EL (cell line): ENCODE data around the gene FAM210B.
"Not testable (repeated sequence)": the region's sequence is repeated elsewhere in the genome, so short reads cannot be mapped to it uniquely, and the experiment has no call there.

Experiments
- DNase-seq: peaks from one replicate; pipeline ENCODE4 v3.0.0-alpha.2; 2016

Gene FAM210B, protein sequence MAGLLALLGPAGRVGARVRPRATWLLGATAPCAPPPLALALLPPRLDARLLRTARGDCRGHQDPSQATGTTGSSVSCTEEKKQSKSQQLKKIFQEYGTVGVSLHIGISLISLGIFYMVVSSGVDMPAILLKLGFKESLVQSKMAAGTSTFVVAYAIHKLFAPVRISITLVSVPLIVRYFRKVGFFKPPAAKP

DNA sequence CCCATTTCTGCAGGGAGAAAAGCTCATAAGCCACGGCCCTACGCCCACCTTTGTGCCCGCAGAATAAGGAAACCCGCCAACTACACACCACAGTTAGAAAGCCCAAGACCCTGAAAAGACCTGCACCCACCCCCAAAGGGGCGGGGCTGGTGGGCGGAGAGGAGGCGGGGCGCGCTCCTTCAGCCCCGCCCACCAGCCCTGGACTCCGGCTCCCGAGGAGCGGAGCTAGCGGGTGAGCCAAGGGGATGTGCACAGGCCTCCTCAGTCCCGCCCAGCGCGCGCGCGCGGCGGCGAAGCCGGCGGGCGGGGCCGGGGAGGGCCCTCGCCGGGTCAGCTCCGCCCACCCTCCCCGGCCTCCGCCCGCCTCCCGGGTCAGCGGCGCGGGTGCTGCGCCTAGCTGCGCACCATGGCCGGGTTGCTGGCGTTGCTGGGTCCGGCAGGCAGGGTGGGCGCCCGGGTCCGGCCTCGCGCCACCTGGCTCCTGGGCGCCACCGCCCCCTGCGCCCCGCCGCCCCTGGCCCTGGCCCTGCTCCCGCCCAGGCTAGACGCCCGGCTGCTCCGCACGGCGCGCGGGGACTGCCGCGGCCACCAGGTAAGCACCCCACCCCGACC is at the start of gene FAM210B:
Gene FAM210B, plus strand, starts transcription at position 375 of the 612 bp plus-strand sequence. Its CDS starts 32 bp downstream, at position 407.
- DNase-seq = peak; percentile 92

DNA sequence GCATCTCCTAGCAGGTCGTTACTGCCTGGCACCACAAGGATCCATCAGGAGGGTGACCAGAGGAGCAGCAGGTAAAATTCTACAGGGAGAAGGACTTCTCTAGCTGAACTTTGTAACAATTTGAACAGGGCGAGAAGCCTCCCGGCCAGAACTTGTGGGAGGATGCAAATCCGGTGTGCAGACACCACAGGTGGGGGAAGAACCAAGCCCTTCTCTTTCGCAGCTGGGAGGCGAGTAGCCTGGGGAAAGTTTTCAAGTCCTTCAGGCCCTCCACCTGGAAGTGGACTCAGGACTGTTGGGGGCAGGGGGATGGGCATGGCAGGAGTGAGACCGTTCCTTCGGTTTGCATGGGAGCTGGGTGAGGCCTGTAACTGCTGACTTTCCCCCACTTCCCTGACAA is 42.7 kb upstream of the FAM210B start:
- no peak for DNase-seq

DNA sequence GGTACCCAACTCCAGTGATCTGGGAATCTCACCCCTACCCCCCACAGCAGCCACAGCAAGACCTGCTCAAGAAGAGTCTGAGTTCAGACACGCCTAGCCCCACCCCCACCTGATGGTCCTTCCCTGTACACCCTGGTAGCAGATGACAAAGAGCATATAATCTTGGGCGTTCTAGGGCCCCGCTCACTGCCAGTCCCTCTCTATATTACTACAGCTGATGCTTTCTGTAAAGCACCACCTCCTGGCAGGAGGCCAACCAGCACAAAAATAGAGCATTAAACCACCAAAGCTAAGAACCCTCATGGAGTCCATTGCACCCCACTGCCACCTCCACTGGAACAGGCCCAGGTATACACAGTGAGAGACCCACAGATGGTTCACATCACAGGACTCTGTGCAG is 42.3 kb upstream of the FAM210B start:
- no peak for DNase-seq

DNA sequence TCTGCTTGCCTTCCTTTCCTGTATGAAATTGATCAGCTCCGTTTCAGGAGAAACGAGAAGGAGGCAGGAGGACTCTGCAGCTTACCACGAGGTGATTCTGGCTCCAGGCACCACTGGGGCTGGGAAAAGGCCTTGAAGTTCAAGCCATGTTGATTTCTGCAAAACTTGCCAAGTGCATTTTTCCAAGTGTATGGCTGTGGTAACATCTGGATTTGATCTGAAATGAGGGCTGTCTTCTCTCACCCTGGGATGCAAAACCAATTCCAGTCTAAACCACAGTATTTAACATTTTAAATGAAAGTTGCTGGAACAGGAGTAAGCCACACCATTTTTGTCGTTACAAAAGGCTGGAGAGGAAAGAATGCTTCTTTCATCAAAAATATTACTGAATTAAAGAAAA is 36.1 kb upstream of the FAM210B start:
- DNase-seq = no peak

DNA sequence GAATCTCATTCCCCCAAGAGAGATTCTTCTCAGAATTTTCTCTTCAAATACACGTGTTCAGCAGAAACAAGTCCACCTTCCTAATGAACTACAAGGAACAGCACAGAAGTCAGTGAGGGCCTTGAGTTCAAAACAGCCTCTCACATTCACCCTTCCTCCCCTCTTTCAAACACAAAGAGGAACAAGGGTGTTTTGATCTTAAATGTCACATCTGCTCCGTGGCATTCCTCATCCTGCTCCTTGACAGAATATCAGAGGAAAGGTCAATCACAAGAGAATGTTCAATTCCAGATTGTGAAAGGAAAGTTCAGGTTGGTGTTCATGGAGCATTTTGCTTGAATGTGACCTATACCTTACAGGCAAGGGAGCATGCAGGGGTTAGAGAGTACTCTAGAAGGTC is 35.6 kb upstream of the FAM210B start:
- no peak for DNase-seq

DNA sequence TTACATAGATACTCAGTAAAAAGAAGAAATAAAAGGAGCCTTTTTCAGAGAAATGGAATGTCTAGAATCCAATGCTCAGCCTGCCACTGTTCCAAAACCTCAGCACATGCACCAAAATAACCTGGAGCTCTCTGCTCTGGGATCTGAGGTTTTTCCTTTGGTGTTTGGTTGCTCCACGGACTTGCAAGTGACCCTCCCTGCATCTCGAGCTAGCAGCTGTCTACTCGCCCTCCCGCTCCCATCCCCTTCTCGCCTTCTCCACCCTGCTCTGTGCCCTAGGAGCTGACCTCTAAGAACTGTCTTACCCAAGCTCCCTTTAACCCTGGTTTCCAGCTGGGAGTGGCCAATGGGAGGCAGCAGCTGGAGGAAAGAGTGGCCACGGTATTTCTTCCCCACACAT is 35.1 kb upstream of the FAM210B start:
- DNase-seq = no peak

DNA sequence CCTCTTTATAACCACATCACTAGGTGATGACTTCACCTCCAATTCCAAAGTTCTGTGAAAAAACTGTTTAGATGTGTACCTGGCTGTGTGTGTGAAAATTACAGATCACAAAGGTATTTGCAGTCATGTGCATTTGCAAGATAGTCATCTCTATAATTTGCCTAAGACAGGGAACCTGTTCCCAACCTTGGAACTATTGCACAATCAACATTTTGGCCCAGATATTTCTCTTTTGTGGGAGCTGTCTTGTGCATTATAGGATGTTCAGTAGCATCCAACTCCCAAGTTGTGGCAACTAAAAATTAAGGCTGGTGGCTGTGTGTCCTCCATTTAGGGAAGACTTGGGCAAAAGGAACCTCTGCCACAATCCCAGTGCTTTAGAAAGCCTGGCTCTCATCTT is 34.0 kb upstream of the FAM210B start:
- no peak for DNase-seq

DNA sequence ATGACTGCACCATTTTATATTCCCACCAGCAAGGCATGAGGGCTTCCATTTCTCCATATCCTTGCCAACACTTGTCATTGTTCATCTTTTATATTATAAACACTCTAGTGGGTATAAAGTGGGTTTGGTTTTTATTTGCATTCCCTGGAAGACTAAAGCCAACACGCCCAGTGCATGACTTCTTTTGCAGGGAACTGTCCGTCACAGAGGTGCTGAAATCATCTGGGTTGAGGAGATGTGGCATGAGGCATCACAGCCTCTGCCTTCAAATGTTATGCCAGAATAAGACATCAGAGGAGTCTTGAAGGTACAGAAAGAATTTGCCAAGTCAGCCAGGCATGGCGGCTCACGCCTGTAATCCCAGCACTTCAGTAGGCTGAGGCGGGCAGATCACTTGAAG is 29.9 kb upstream of the FAM210B start:
- DNase-seq = peak; percentile 12

DNA sequence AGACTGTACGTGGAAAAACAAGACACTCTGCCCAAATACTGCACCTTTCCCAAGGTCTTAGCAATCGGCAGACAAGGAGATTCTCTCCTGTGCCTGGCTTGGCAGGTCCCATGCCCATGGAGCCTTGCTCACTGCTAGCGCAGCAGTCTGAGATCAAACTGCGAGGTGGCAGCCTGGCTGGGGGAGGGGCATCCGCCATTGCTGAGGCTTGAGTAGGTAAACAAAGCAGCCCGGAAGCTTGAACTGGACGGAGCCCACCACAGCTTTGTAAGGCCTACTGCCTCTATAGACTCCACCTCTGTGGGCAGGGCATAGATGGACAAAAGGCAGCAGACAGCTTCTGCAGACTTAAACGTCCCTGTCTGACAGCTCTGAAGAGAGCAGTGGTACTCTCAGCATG is 22.1 kb upstream of the FAM210B start:
- not testable (repeated sequence) for DNase-seq

DNA sequence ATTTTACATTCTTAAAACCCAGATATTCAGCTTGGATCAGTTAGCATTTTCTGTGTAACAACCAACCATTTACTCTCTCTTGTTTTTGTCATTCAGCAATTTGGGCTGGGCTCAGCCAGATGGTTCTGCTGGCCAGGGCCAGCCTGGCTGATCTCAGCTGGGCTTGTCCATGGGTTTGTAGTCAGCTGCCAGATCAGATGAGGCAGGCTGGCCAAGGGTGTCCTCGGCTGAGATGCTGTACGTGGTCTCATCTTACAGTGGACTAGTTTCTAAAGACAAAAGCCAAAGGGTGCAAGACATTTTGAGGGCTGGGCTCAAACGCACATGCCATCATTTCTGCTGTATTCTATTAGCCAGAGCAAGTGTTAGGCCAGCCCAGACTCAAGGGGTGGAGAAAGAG is 16.0 kb upstream of the FAM210B start:
- no peak for DNase-seq

DNA sequence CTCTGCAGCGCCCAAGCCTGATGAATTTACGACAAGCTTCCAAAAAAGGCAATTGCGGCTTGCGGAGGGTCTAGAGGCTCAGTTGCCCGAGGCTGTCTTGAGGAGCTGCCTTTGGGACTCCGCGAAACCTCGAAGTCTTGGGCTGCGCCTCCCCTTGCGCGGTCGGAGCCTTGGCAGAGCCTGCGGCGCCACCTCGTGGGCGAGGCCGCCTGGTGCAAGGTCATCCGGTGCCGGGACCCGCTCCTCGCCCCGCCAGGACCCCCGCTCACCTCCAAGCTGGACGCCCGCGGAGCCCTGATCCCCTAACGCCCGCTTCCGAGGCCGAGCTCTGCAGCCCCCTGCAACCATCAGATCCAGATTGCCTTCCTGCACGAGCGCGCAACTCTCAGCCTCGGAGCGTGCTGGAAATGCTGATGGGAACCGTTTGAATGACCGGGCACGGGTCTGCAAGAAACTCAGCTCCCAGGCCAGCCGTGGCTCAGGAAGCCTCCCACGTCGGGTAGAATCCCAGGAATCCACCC is 14.9 kb upstream of the FAM210B start:
- peak; percentile 55 for DNase-seq

DNA sequence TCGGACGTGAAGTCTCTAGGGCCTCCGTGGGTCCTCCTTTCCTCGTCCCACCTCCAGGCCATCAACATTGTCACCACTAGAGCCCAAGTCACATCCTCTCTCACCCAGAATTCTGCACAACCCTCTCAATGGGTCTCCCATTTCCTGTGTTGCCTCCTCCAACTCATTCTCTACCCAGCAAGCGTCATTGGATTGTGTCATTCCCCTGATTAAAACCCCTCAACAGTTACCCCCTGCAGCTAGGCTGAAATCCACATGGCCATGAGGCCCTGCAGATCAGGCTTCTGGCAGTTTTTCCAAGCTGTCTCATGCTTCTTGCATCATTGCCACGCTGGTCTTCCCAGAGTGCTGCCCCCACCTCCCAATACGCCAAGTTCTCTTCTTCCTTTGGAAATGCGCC is 12.9 kb upstream of the FAM210B start:
- DNase-seq = no peak

DNA sequence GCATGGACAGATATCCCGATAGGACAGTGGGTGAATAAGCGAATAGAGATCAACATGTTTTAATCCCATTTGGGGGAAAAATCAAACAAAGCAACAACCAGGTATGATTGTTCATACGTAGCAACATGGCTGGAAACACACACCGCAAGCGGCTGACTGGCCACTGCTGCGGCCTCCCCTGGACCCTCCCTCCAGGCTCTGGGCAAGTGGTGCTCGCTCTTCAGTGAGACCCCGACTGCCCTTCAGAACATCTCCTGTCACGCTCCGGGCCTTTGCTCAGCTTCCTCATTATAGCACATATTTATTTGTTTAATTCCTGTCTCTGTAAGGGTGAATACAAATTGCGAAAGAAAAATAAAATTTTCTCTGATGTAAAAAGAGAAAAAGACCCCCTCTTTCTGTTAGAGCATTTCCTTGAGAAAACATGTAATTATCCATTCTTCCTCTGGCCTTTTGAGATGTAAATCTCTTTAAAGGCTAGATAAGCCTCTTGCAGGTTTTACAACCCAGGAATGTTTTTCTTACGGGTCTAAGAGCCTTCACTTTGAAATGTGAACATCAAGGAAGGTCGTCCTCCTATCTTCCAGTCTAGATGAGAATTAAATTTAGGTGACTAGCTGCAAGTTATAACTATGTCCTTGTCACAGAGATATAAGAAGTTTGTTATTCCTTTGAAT is 11.0 kb upstream of the FAM210B start:
- no peak for DNase-seq

DNA sequence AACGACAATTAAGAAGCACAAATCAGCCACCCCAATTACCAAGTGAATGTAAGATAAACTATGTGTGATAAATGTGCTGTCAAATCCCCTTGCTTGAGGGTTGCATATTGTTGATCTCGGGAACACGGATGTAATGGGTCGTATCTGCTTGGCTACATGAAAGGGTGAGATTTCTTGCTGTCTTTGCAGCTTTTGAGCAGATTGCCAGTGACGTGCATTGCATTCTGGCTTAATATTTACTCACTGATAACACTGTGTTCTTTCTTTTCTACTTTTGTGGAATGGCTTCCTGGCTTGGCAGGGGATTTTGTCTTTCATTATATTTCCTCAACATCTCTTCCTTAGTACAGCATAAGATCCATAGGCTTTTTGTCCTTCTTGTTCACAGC is 10.5 kb upstream of the FAM210B start:
- no peak for DNase-seq

DNA sequence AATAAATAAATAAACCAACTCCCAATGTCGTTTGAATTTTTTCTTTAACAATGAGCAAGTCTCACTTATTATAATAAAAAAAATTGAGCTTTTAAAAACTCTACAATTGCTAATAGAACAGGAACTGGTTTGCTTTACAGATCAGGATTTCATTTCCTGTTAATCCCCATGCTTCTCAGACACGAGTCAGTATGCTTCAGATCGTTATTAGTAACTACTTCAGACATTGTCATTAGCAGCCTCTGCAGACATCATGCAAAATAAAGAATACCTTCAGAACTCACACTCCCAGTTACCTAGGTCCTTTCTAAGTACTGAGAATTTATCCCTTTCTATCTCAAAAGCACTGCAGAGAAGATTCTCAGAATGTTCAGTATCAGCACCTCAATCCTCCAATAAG is 10.0 kb upstream of the FAM210B start:
- DNase-seq = peak; percentile 37

DNA sequence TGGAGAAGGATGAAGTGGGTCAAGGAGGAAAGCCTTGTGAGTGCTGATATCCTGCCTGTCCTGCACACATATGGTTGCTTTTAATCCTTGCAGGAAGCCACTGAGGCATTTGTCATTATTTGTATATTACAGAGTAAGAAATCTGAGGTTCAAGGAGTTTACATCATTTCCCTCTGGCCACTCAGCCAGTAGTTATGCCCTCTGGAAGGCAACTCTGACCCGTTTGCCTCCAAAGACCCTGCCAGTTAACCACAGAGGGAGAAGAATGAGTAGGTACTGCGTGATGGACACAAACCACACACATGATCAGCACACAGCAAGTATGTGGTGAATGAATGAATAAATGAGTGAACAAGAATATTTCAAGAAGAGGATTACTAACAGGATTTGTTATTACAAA is 7.9 kb upstream of the FAM210B start:
- peak; percentile 90 for DNase-seq

DNA sequence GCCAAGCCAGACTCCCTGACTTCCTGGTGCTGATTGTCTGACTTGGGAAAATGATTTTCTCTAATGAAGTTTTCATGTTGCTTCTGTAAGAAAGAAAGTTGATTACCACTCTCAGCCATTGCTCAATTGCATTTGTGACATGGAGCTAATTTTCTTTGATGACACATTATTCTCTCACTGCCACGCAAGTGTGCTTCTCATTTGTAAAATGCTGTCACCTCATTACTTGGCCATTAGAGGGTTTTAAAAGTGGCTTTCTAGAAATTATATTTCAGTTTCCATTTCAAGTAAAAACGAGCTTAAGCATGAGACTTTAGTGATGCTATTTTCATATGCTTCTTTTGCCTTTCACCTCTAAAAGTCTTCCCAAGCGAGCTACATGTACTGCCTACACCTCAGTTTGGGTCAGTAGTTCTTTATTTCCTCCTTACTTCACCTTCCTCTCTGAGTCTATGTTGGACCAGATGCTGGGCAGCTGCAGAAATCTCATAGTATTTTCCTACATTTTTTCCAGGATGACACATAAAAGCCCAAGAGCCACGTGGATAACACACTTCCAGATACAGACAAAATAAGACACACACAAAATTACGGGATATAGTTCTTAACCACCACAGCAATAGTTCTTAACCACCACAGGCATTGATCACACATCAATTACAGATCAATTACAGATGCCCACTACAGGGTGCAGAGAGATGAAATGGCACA is 6.3 kb upstream of the FAM210B start:
- peak; percentile 45 for DNase-seq

DNA sequence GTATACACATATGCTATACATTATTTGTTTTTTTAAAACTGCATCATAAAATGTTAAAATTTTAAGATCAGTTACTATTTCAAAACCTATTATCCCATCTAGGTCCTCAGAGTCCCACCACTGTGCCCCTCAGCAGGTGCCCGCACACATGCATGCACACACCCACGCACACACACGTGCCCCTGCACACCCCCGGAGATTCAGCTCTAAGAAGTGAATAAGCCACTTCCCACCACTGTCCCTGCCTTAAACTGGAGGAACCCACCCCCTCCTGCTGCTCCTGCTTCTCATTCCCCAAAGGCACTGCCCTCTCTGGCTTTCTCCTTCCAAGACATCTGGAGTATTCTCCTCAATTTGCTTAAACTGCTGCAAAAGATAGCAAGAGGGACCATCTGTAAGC is 5.4 kb upstream of the FAM210B start:
- DNase-seq = no peak

DNA sequence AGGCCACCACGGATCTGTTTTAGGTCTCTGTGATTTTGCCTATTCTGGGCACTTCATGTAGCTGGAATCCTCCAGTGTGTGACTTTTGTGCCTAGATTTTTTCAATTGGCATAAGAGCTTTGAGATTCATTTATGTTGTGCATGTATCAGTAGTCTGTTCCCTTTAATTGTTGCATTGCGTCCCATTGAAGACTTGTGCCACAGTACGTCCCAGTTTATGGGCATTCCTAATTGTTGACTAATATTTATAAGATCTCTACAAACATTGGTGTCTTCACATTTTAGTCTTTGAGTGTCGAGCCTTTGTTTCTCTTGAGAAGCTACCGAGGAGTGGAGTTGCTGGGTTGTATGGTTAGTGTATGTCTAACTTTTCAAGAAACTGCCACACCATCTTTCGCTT is 704 bp upstream of the FAM210B start:
- DNase-seq = peak; percentile 54

DNA sequence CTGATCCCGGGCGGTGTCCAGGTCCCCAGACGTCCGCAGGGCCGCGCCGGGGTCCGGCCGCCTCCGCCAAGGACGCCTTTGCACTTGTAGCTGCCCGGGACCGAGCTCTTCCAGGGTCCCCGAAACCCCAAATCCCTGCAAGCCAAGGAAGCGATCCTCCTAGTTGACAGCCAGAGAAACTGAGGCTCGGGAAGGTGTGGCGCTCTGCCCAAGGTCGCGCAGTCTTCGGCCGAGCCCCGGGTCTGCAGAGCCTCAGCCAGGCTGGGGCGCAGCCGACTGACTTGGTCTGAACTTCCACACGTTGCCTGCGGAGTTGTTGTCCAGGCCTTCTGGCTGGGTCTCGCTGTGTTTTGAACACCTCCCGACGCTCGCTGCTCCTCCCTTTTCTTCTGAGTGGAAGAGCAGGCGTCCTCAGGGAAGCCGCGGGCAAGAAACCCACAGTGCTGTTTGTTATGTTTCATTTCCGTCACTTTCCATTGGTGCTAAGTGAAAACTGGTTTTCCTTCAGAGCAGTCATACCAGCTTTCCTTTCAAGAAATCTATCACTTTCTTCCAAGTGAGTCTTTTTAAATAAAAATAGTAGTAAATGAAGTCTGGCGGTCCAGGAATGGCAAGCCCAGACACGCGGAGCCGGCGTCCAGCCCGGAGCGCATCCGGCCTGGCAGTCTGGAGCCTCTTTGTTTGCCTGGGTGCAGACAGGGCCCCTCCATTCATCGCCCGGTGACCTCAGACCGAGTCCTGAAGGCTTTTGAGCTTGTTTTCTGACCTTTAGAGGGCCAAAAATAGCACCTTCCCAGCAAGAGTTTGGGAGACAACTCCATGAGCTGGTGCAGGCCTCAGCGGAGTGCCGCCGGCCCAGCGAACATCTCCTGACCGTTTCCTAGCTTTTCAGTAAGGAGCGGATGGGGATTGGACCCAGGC is 698 bp downstream of the FAM210B start:
- peak; percentile 77 for DNase-seq

DNA sequence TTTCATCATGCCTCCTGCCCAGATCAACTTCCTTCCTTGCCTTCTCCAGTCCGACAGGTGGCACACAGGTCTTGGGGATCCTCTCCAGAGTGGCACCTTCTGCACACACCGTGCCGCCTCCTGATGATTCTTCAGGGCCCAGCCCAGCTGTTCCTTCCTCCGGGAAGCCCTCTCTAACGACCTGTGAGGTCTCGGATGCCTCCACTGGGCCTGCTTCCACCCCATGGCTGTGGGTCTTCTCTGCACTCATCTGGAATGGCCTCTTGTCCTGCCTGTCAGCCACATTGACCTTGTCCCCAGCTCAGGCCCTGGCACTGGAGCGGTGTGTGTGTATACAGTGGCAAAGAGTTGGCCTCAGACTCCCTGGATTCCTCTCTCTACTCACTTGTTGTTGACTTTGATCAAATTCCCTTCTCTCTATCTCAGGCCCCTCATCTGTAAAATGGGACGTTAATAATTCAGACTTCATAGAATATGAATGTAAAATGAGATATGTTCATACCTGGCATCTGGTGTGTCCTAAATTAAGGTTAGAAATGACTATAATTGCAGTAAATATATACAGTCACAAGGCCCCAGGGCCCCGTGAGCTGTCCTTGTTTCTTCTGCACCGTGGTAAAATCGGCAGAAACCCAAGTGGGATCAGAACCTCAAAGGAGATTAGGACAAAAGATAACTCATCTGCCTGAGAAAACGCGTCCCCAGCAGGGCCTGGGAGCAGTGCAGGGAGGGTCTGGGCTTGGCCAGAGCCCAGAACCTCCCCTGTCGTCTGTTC is 1.5 kb downstream of the FAM210B start:
- DNase-seq = no peak

DNA sequence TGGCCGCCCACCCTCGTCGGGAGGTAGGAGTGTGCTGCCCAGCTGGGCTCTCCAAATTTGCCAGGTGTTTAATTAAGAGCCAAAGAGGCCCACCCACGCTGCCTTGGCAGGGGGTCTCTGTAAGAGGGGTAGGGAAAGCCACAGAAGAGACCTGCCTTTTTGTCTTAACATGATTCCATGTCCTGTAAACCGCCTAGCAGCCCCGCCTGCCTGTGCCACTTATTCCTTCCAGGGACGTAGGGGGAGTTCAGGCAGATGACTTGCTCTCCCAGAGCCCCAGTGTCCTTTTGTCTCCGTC is 2.1 kb downstream of the FAM210B start:
- no peak for DNase-seq
